Neural cell (in vitro differentiated cells): Measurements from ENCODE around the gene ASTN1.

Experiments used
- CTCF ChIP-seq: fragments of 450-650 bp; IDR thresholded peaks from 2 replicates; pipeline ENCODE4 v1.5.1; 2014; ENCODE audit warnings: antibody characterized with exemption, mild to moderate bottlenecking, moderate library complexity; ENCODE audit not compliant: poor library complexity, severe bottlenecking
- EP300 ChIP-seq: fragments of 450-650 bp; conservative IDR thresholded peaks from 2 replicates; pipeline ENCODE4 v1.6.1; 2014; ENCODE audit warnings: antibody characterized with exemption, mild to moderate bottlenecking, moderate library complexity; ENCODE audit not compliant: poor library complexity, severe bottlenecking
- EZH2 ChIP-seq: fragments of 200-600, 300-800 bp; shearing (Covaris generic), sonication (generic); IDR thresholded peaks from 2 replicates; pipeline ENCODE4 v1.6.1; 2014; ENCODE audit warnings: antibody characterized with exemption, low read length, borderline replicate concordance, mild to moderate bottlenecking; ENCODE audit not compliant: insufficient read depth, poor library complexity, severe bottlenecking
- MXI1 ChIP-seq: fragments of 450-650 bp; conservative IDR thresholded peaks from 2 replicates; pipeline ENCODE4 v1.6.1; 2014; ENCODE audit warnings: antibody characterized with exemption, mild to moderate bottlenecking; ENCODE audit not compliant: poor library complexity, severe bottlenecking
- RAD21 ChIP-seq: fragments of 450-650 bp; conservative IDR thresholded peaks from 2 replicates; pipeline ENCODE4 v1.6.1; 2014; ENCODE audit warnings: antibody characterized with exemption, mild to moderate bottlenecking, moderate library complexity
- REST ChIP-seq: IDR thresholded peaks from 2 replicates; pipeline ENCODE4 v1.6.1; 2012; ENCODE audit warnings: borderline replicate concordance
- SMC3 ChIP-seq: fragments of 450-650 bp; conservative IDR thresholded peaks from 2 replicates; pipeline ENCODE4 v1.6.1; 2014; ENCODE audit warnings: antibody characterized with exemption, mild to moderate bottlenecking, moderate library complexity; ENCODE audit not compliant: poor library complexity
- TAF1 ChIP-seq: IDR thresholded peaks from 2 replicates; pipeline ENCODE4 v1.6.1; 2012; ENCODE audit warnings: low read depth

GRCh38 chr1:176899321-176899720 lies 265.2 kb downstream of the ASTN1 start:
- TF ChIP-seq CTCF (no peak), REST (no peak), MXI1 (no peak), TAF1 (no peak), EZH2 (no peak), EP300 (no peak), SMC3 (no peak), RAD21 (no peak)
